Measurements from ENCODE around the gene BICC1. TPM values are rescaled to one million over a fixed set of nuclear protein-coding genes. Genes with fewer than 3 reads are reported as not detected.

BICC1 gene
- total and polyA plus RNA-seq, 2 of the 8 experiments (the other 6 are each of a cell fraction or from before 2014, with no cell fraction given), result 0.20 to 0.73 TPM

DNA sequence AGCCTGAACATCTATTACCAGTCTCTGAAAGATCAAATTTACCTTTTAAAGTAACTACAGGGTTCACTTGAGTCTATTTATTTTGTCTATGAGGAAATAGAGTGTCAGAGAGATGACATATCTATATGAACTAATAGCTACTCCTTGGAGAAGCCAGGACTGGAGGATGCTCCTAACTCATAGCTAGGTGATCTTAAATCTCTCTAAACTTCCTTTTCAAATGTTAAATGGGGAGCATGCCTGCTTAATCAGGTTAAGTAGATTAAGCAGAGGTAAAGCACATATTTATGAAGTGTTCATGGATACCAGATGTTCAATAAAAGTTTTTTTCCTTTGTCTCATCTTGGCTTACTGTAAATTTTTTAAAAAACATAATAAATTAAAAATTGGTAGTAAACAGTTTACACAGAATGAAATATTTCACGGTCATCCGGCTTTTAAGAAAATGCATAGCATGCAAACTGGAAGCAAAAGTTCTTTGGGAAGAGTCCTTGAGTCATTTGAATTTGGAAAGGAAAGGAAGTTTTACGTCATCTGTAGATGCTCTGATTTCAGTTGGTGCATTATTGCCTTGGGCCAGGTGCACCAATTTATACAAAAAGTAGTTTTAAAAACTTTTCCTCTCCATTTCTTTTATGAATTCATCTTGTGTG is 155.1 kb downstream of the BICC1 start:
- Histone ChIP-seq H4K5ac (ENCODE audit: insufficient read length, low read depth, low read length) (no peak overlapping the region), H3K9me3 (ENCODE audit: insufficient read depth in 2 of 2, low read depth in 1 of 2, low read length in 1 of 2) (peaks cover 4 to 17% of the 10 kb centered on the region in 2 experiments; a peak in 2 of 4 replicates), H3K9ac (replicated peaks in 1 of 4; ENCODE audit: extremely low read depth in 1 of 4, low read depth in 3 of 4, low read length in 3 of 4) (no peak overlapping the region), H3K14ac (ENCODE audit: insufficient read length) (no peak overlapping the region), H3K23me2 (ENCODE audit: low read depth, low read length) (no peaks in the 10 kb centered on the region), H3K4ac (replicated peaks; ENCODE audit: insufficient read length, low read depth, low read length) (no peak overlapping the region), H3K56ac (replicated peaks; ENCODE audit: insufficient read length, low read depth, low read length) (no peak overlapping the region), H3K18ac (ENCODE audit: extremely low read depth, low read length) (no peak overlapping the region), H3K23ac (ENCODE audit: insufficient read length) (no peak overlapping the region), H4K20me1 (replicated peaks in 1 of 2; ENCODE audit: control insufficient read depth in 1 of 2, insufficient read depth in 2 of 2, low read length in 2 of 2) (no peaks in the 10 kb centered on the region), H3K27me3 (replicated peaks in 1 of 4; ENCODE audit: control insufficient read depth in 3 of 4, extremely low read depth in 1 of 4, insufficient read depth in 3 of 4, low read length in 3 of 4) (no peaks in the 10 kb centered on the region), H2AK5ac (ENCODE audit: low read depth, low read length) (no peak overlapping the region), H2AFZ (ENCODE audit: low read length) (no peak overlapping the region), H3K27ac (ENCODE audit: low read depth, low read length) (no peak overlapping the region), H2BK15ac (ENCODE audit: low read length) (no peak overlapping the region), H2BK12ac (ENCODE audit: low read depth, low read length) (no peak overlapping the region), H3K4me2 (ENCODE audit: insufficient read depth in 1 of 2, low read depth in 2 of 2, low read length in 2 of 2) (no peak overlapping the region; a peak in 1 of 4 replicates), H3K4me3 (ENCODE audit: extremely low read depth in 1 of 4, insufficient read depth in 2 of 4, low read depth in 3 of 4, low read length in 4 of 4) (peak overlapping the region in 1 of 4 experiments; percentile 0; a peak in 1 of 8 replicates), H3K79me2 (ENCODE audit: control insufficient read depth in 1 of 2, insufficient read depth in 2 of 2, low read length in 2 of 2) (no peaks in the 10 kb centered on the region), H4K91ac (replicated peaks; ENCODE audit: insufficient read length, low read length) (no peak overlapping the region), H2BK20ac (ENCODE audit: low read length) (no peak overlapping the region), H3K79me1 (ENCODE audit: low read depth, low read length) (no peaks in the 10 kb centered on the region), H2BK5ac (ENCODE audit: low read depth, low read length) (no peak overlapping the region), H3K36me3 (ENCODE audit: control insufficient read depth in 2 of 4, insufficient read depth in 4 of 4, low read length in 3 of 4) (no peaks in the 10 kb centered on the region; a peak in 1 of 8 replicates), H3K4me1 (replicated peaks in 1 of 4; ENCODE audit: control insufficient read depth in 3 of 4, insufficient read depth in 4 of 4, low read length in 3 of 4) (no peaks in the 10 kb centered on the region; a peak in 2 of 7 replicates), H4K8ac (ENCODE audit: extremely low read depth, insufficient read depth, low read length) (no peak overlapping the region), H2BK120ac (replicated peaks; ENCODE audit: low read depth, low read length) (no peak overlapping the region)
- FAIRE-seq (no peak), DNase-seq (ENCODE audit: low read depth in 1 of 2, low spot score in 2 of 2) (no peak)
- POLR2A ChIA-PET (ENCODE audit: partially characterized antibody), result no interaction called here
- WGBS, 2 experiments (ENCODE audit: extremely low coverage in 1 of 2, insufficient coverage in 1 of 2, insufficient read length in 1 of 2, insufficient replicate concordance in 2 of 2, low coverage in 1 of 2, low lambda C conversion rate in 2 of 2, missing lambda C conversion rate in 1 of 2), result 60% methylated on average over 3 of the region's 3 CpGs; no CpG with 5 or more reads in 1 of the 2 experiments
- CTCF ChIA-PET (ENCODE audit: partially characterized antibody), result interaction anchor here (0.6 to 2.1 kb wide), 3 partner anchors 9 to 44 kb away, joined by 3 to 6 read pairs (median 4); no protein-coding TSS in a partner anchor
- TF ChIP-seq ZNF274 (IDR thresholded peaks at IDR 0.05; ENCODE audit: borderline replicate concordance, extremely low read depth, low read length) (no peak), CBX5 (IDR thresholded peaks at IDR 0.05; ENCODE audit: low read depth, low read length) (no peak), TAF7 (optimal IDR thresholded peaks at IDR 0.05; ENCODE audit: borderline replicate concordance, low read depth, low read length) (no peak), BCL11A (IDR thresholded peaks at IDR 0.05; ENCODE audit: low read depth in 2 of 2, low read length in 2 of 2) (no peak), ASH2L (IDR thresholded peaks at IDR 0.05; ENCODE audit: low read length) (no peak), CTBP2 (IDR thresholded peaks at IDR 0.05; ENCODE audit: borderline replicate concordance, insufficient read depth, insufficient read length, low read length) (no peak)
- TF ChIP-seq, protein P1, sequence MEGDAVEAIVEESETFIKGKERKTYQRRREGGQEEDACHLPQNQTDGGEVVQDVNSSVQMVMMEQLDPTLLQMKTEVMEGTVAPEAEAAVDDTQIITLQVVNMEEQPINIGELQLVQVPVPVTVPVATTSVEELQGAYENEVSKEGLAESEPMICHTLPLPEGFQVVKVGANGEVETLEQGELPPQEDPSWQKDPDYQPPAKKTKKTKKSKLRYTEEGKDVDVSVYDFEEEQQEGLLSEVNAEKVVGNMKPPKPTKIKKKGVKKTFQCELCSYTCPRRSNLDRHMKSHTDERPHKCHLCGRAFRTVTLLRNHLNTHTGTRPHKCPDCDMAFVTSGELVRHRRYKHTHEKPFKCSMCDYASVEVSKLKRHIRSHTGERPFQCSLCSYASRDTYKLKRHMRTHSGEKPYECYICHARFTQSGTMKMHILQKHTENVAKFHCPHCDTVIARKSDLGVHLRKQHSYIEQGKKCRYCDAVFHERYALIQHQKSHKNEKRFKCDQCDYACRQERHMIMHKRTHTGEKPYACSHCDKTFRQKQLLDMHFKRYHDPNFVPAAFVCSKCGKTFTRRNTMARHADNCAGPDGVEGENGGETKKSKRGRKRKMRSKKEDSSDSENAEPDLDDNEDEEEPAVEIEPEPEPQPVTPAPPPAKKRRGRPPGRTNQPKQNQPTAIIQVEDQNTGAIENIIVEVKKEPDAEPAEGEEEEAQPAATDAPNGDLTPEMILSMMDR (IDR thresholded peaks at IDR 0.05; ENCODE audit: control extremely low read depth in 1 of 3, insufficient read depth in 1 of 3, low read depth in 1 of 3, low read length in 3 of 3), result no peak
- TF ChIP-seq, protein P2, sequence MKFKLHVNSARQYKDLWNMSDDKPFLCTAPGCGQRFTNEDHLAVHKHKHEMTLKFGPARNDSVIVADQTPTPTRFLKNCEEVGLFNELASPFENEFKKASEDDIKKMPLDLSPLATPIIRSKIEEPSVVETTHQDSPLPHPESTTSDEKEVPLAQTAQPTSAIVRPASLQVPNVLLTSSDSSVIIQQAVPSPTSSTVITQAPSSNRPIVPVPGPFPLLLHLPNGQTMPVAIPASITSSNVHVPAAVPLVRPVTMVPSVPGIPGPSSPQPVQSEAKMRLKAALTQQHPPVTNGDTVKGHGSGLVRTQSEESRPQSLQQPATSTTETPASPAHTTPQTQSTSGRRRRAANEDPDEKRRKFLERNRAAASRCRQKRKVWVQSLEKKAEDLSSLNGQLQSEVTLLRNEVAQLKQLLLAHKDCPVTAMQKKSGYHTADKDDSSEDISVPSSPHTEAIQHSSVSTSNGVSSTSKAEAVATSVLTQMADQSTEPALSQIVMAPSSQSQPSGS (IDR thresholded peaks at IDR 0.05; ENCODE audit: low read length), result no peak
